ENCODE results near the gene SF3A1.

SF3A1 gene

GRCh38 chr22:30285176-30285845 lies 71.4 kb downstream of the SF3A1 start:
- DNase-seq, result no peak

DNA sequence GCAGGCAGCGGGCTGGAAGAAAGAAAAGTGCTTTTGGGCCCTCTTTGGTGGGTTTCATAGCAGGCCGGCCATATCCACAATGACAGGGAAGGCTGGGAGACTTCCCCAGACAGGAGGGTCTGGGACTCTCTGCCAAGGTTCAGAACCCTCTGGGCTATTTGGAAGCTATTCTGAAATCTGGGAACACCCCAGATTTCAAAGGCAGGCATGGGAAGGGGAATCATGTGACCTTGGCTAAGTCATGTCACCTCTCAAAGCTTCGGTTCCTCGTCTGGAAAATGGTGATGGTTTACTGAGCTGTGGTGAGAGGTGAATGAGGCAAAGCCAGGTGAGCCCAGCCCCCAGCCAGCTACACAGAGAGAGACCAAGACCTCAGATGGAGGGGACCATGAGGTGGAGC lies 72.0 kb downstream of the SF3A1 start:
- DNase-seq, result no peak

DNA sequence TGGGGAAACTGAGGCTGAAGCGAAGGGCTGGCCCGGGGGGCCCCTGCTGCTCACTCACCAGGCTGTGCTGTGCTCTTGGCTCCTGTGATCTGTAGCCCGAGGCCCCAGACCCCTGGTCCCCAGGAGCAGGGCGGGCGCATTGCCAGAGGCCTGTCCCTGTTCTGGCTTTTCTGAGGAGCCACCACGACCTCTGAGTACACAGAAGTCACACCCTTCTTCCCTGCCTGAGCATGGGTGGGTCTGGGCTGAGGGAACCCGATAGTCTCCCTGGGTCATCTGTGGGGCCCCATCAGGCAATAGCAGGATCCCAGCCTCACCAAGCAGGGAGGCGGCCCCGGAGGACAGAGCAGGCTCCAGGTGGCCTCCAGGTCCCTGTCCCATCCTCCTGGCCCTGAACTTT lies 72.5 kb downstream of the SF3A1 start:
- no peak for DNase-seq

DNA sequence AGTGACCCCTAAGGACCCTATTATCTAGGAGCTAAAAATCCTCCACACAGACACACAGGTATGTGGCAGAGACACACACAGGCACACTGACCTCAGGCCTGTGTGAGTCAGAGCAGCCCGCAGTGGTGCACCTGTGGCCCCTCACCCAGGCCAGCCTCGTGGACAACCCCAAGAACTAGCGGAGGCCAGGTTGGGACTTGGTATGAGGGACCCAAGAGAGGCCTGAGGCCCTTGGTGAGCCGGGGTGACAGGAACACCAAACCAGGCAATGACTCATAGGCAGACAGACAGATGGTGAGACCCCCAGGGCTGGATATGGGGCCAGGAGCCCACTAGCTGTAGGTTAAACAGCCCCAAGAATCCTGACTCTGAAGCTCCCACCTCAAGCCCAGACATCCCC lies 73.4 kb downstream of the SF3A1 start:
- no peak for DNase-seq

DNA sequence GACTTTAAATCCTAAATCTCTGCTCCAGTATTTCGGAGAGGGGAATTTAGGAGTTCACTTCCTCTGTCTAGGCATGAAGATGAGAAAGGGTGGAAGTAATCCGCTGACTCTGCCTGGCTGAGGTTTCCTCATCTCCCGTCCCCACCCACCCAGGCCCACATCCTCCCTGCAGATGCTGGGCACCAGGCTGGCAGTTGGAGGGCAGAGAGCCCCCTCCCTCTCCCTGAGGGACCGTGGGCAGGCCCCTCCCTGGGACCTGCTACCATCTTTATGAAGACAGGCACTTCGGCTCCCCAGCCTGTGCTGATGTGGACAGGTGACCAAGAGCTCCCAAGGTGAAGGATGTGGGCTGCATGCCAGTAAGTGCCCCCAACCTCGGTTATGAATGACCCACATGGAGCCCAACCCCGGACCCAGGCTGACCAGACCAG lies 74.1 kb downstream of the SF3A1 start:
- no peak for DNase-seq
